ENCODE data around the gene RELCH.

RELCH gene

GRCh38 chr18:62196980-62197379 is 9.9 kb downstream of the RELCH start:
- DNase-seq: no peak

GRCh38 chr18:62198259-62198658 is 11.2 kb downstream of the RELCH start:
- DNase-seq: no peak

GRCh38 chr18:62199629-62200028 is 12.6 kb downstream of the RELCH start:
- DNase-seq: no peak

- no peak for DNase-seq
Observed at GRCh38 chr18:62200121-62200914, 13.3 kb downstream of the RELCH start.

- DNase-seq: no peak
Observed at GRCh38 chr18:62201870-62202269, 14.8 kb downstream of the RELCH start.

- no peak for DNase-seq
Observed at GRCh38 chr18:62205824-62206223, 18.8 kb downstream of the RELCH start.

- no peak for DNase-seq
Observed at GRCh38 chr18:62206593-62206992, 19.5 kb downstream of the RELCH start.

- peak; percentile 59 for DNase-seq
Observed at GRCh38 chr18:62209046-62209445, 22.0 kb downstream of the RELCH start.

GRCh38 chr18:62210138-62210537 is 23.1 kb downstream of the RELCH start:
- DNase-seq: no peak

- DNase-seq: no peak
Observed at GRCh38 chr18:62211325-62211828, 24.3 kb downstream of the RELCH start.

- DNase-seq: no peak
Observed at GRCh38 chr18:62214790-62215189, 27.7 kb downstream of the RELCH start.

GRCh38 chr18:62224229-62224628 is 37.2 kb downstream of the RELCH start:
- DNase-seq: no peak

GRCh38 chr18:62226047-62226446 is 39.0 kb downstream of the RELCH start:
- DNase-seq: no peak

GRCh38 chr18:62236252-62236651 is 49.2 kb downstream of the RELCH start:
- peak; percentile 5 for DNase-seq

- DNase-seq: no peak
Observed at GRCh38 chr18:62239475-62239874, 52.4 kb downstream of the RELCH start.

GRCh38 chr18:62242955-62243354 is 55.9 kb downstream of the RELCH start:
- DNase-seq: no peak

- no peak for DNase-seq
Observed at GRCh38 chr18:62245177-62245576, 58.1 kb downstream of the RELCH start.

GRCh38 chr18:62245699-62246098 is 58.6 kb downstream of the RELCH start:
- DNase-seq: no peak

- DNase-seq: no peak
Observed at GRCh38 chr18:62248313-62248712, 61.3 kb downstream of the RELCH start.

GRCh38 chr18:62249478-62250097 is 62.5 kb downstream of the RELCH start:
- DNase-seq: peak; percentile 91

GRCh38 chr18:62250475-62250874 is 63.4 kb downstream of the RELCH start:
- no peak for DNase-seq

- DNase-seq: no peak
Observed at GRCh38 chr18:62258093-62258492, 71.0 kb downstream of the RELCH start.

- peak; percentile 72 for DNase-seq
Observed at GRCh38 chr18:62258616-62259015, 71.6 kb downstream of the RELCH start.

- no peak for DNase-seq
Observed at GRCh38 chr18:62262061-62262460, 75.0 kb downstream of the RELCH start.

Measured in hematopoietic multipotent progenitor cell treated with erythropoietin and hydrocortisone succinate and interleukin-3 and kit ligand, for 4 days (in vitro differentiated cells).